ENCODE data around the gene TXNIP.

DNA sequence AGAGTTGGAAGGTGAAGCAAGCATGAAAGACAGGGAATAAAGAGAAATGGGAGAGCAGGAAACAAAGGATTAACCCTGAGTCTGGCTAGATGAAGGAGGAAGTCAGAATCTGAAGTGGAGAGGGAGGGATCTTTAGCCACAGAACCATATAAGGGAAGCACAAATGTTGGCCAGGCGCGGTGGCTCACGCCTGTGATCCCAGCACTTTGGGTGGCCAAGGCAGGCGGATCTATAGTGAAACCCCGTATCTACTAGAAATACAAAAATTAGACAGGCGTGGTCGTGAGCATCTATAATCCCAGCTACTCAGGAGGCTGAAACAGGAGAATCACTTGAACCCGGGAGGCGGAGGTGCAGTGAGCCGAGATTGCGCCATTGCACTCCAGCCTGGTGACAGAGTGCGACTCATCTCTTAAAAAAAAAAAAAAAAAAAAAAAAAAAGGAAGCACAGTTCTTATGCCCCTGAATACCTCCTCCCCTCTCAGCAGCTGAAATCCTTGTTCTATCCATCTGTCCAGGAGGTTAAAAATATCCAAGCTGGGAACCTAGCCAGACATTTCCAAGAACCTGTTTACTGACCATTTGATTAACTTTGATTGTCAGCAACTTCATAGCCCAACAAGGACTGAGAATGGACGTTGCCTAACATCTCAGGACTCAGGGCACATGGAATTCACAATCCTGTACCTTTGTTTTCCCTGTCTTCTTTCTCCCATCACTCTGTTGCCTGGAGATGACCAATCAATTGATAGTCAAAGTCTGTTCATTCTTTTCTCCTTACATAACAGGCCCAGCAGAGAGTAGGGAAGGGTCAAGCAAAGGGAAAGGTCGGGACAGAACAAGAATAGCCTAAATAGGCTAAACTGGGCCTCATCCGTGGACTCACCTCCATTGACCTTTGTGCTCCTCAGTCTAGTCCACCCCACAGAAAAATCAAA is 10.6 kb downstream of the TXNIP start:
- TF ChIP-seq, protein P1, sequence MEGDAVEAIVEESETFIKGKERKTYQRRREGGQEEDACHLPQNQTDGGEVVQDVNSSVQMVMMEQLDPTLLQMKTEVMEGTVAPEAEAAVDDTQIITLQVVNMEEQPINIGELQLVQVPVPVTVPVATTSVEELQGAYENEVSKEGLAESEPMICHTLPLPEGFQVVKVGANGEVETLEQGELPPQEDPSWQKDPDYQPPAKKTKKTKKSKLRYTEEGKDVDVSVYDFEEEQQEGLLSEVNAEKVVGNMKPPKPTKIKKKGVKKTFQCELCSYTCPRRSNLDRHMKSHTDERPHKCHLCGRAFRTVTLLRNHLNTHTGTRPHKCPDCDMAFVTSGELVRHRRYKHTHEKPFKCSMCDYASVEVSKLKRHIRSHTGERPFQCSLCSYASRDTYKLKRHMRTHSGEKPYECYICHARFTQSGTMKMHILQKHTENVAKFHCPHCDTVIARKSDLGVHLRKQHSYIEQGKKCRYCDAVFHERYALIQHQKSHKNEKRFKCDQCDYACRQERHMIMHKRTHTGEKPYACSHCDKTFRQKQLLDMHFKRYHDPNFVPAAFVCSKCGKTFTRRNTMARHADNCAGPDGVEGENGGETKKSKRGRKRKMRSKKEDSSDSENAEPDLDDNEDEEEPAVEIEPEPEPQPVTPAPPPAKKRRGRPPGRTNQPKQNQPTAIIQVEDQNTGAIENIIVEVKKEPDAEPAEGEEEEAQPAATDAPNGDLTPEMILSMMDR (IDR thresholded peaks at IDR 0.05; ENCODE audit: poor library complexity): no peak
- no peak for TF ChIP-seq EZH2phosphoT487 (IDR thresholded peaks at IDR 0.05; ENCODE audit: low read depth, severe bottlenecking, unreplicated experiment)

Data from hepatocyte (in vitro differentiated cells).